ENCODE data around the gene CRAT.

DNA sequence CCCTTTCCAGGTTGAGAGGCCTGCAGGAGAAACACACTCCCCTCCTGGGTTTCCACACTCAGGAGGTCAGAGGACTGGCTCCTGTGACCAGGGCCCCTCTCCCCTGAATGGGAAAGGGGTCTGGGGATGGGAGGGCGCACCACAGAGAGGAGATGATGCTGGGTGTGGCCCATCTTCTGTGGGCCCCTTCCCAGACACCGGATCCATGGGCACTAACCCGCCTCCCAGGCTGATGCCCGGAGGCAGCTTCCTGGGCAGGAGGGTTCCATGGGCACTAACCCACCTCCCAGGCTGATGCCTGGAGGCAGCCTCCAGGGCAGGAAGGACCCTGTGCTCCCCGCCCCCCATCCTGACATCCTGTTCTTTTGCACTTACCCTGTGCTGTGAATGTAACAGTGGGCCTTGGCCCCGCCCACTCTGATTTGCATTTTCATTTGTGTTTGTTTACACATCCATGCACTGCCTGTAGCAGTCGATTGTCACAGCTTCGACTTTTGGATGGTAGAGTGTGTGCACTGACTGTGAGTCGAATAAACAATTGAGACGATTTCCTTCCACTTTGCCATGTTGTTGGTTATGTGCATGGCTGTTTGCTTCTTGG, 39.0 kb downstream of the CRAT start:
- TF ChIP-seq, protein P1, sequence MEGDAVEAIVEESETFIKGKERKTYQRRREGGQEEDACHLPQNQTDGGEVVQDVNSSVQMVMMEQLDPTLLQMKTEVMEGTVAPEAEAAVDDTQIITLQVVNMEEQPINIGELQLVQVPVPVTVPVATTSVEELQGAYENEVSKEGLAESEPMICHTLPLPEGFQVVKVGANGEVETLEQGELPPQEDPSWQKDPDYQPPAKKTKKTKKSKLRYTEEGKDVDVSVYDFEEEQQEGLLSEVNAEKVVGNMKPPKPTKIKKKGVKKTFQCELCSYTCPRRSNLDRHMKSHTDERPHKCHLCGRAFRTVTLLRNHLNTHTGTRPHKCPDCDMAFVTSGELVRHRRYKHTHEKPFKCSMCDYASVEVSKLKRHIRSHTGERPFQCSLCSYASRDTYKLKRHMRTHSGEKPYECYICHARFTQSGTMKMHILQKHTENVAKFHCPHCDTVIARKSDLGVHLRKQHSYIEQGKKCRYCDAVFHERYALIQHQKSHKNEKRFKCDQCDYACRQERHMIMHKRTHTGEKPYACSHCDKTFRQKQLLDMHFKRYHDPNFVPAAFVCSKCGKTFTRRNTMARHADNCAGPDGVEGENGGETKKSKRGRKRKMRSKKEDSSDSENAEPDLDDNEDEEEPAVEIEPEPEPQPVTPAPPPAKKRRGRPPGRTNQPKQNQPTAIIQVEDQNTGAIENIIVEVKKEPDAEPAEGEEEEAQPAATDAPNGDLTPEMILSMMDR (IDR thresholded peaks at IDR 0.05) = no peak
- no peak for TF ChIP-seq POLR2A (IDR thresholded peaks at IDR 0.05)
- no peak for TF ChIP-seq POLR2AphosphoS5 (IDR thresholded peaks at IDR 0.05)

Measured in breast epithelium (tissue), 3 donors.